Fibroblast of villous mesenchyme (primary cell): Measurements from ENCODE around the gene C17orf113. TPM values are rescaled to one million over a fixed set of nuclear protein-coding genes. Genes with fewer than 3 reads are reported as not detected.

Experiments used
- DNase-seq: peaks from one replicate; pipeline ENCODE4 v3.0.0-alpha.2; 2010; ENCODE audit warnings: low read depth
- H3K4me3 ChIP-seq: 2 replicates; pipeline ENCODE4 v1.5.1; 2011; ENCODE audit warnings: low read depth, mild to moderate bottlenecking, low read length
- total RNA-seq: library from RNA; depleted of rRNA; stranded (reverse); fragments of >200 nt; gene quantifications from 2 replicates; pipeline ENCODE4 v1.2.3, GENCODE V29; 2012
- TF ChIP-seq, protein P1 (sequence below): IDR thresholded peaks from 2 replicates; pipeline ENCODE4 v1.5.1; 2012; ENCODE audit warnings: low read depth, mild to moderate bottlenecking, low read length; ENCODE audit not compliant: insufficient read depth

The C17orf113 gene
- total RNA-seq, 1 donor, result under 0.01 TPM

GRCh38 chr17:42059815-42060214, 9.4 kb upstream of the C17orf113 start:
- no peak overlapping the region for H3K4me3 ChIP-seq
- TF ChIP-seq, protein P1, sequence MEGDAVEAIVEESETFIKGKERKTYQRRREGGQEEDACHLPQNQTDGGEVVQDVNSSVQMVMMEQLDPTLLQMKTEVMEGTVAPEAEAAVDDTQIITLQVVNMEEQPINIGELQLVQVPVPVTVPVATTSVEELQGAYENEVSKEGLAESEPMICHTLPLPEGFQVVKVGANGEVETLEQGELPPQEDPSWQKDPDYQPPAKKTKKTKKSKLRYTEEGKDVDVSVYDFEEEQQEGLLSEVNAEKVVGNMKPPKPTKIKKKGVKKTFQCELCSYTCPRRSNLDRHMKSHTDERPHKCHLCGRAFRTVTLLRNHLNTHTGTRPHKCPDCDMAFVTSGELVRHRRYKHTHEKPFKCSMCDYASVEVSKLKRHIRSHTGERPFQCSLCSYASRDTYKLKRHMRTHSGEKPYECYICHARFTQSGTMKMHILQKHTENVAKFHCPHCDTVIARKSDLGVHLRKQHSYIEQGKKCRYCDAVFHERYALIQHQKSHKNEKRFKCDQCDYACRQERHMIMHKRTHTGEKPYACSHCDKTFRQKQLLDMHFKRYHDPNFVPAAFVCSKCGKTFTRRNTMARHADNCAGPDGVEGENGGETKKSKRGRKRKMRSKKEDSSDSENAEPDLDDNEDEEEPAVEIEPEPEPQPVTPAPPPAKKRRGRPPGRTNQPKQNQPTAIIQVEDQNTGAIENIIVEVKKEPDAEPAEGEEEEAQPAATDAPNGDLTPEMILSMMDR, result no peak
- no peak for DNase-seq

- no peak overlapping the region for H3K4me3 ChIP-seq
- no peak for DNase-seq
- TF ChIP-seq, protein P1, result no peak
Measured at GRCh38 chr17:42058063-42058462, 7.7 kb upstream of the C17orf113 start.

DNA sequence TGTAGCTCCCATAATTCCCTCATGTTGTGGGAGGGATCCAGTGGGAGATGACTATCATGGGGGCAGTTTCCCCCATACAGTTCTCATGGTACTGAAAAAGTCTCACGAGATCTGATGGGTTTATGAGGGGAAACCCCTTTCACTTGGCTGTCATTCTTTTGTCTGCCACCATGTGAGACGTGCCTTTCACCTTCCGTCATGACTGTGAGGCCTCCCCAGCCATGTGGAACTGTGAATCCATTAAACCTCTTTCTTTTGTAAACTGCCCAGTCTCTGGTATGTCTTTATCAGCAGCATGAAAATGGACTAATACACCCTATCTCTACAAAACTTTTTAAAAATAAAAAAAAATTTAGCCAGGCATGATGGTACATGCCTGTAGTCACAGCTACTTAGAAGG, 6.2 kb upstream of the C17orf113 start:
- no peak overlapping the region for H3K4me3 ChIP-seq
- no peak for DNase-seq
- TF ChIP-seq, protein P1, result no peak

DNA sequence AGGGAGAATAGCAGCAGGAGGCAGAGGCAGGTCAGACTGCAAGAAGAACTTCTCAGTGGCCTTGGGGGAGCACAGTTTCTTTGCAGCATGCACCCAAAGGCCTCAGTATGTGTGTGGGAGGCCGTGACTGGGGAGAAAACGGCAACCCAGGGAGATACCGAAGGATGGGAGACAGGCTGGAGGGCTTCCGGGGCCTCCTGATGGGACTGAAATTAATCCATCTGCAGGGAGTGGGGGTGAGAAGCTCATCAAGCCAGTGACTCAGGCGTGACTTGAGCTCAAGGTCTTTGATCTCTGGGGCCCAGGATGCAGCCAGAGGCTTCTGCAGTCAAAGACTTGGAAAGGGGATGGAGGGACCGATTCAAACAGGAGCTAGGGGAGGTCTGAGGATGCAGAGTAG, 5.1 kb upstream of the C17orf113 start:
- TF ChIP-seq, protein P1, result no peak
- H3K4me3 ChIP-seq, result no peak overlapping the region
- no peak for DNase-seq

DNA sequence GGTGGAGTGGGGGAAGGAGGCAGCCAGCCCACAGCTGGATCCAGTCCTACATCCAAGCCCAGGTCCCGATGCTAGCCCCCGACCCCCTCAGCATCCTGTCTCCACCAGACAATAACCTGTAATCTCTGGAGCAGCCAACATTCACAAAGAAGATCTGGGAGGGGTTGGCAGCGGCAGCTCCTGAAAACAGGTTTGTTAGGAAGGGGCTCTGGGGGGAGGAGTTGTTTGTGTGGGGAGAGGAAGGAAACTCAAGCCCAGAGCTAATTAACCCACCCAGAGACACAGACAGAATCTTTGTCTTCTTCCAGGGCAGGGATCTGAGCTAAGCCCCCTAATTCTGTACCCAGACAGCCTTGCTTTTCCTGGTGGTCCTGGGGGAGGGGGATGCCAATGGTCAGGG, 4.6 kb upstream of the C17orf113 start:
- DNase-seq, result no peak
- TF ChIP-seq, protein P1, result no peak
- H3K4me3 ChIP-seq, result no peak overlapping the region

GRCh38 chr17:42053731-42054500, 3.5 kb upstream of the C17orf113 start:
- DNase-seq, result no peak
- TF ChIP-seq, protein P1, result no peak
- H3K4me3 ChIP-seq, result no peak overlapping the region
